ENCODE measurements around the gene TFEB. TPM values are rescaled to one million over a fixed set of nuclear protein-coding genes. Genes with fewer than 3 reads are reported as not detected.

Gene TFEB
- total RNA-seq, 1 experiment from 2014 or later = 16.2 TPM

DNA sequence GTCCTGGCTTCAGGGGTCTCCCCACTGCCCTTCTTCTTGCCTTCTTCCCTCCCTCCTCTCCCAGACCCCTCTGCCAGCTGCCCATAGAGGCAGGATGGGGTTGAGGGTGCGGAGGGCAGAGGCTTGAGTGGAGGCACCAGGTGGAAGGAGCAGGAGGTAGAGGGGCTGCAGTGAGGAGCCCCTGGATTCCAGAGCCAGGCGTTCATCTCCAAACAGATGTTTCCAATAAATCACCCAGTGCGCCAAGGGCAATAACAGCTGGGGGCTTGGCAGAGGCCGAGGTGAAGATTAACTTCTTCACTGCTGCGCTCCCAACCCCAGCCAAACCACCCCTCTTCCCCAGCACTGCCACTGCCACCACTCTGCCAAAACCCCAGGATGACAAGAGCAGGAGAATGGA, 86.5 kb downstream of the TFEB start:
- Mint-ChIP-seq H3K27me3 (ENCODE audit: insufficient read depth, unreplicated experiment) (no peaks in the 10 kb centered on the region), H3K9me3 (ENCODE audit: unreplicated experiment) (no peaks in the 10 kb centered on the region), H3K27ac (ENCODE audit: low read depth, unreplicated experiment) (no peak overlapping the region), H3K4me3 (ENCODE audit: unreplicated experiment) (no peak overlapping the region), H3K36me3 (ENCODE audit: insufficient read depth, unreplicated experiment) (peaks cover 41% of the 10 kb centered on the region), H3K4me1 (ENCODE audit: insufficient read depth, unreplicated experiment) (peaks cover 15% of the 10 kb centered on the region)
- ChIA-PET POLR2A (no interaction called here), CTCF (interaction anchor here (0.7 to 1.2 kb wide), 2 partner anchors 35 to 46 kb away, joined by 3 read pairs; no protein-coding TSS in a partner anchor)
- intact Hi-C loops (cut with micrococcal nuclease) = no loop called here
- TF ChIP-seq, protein P1, sequence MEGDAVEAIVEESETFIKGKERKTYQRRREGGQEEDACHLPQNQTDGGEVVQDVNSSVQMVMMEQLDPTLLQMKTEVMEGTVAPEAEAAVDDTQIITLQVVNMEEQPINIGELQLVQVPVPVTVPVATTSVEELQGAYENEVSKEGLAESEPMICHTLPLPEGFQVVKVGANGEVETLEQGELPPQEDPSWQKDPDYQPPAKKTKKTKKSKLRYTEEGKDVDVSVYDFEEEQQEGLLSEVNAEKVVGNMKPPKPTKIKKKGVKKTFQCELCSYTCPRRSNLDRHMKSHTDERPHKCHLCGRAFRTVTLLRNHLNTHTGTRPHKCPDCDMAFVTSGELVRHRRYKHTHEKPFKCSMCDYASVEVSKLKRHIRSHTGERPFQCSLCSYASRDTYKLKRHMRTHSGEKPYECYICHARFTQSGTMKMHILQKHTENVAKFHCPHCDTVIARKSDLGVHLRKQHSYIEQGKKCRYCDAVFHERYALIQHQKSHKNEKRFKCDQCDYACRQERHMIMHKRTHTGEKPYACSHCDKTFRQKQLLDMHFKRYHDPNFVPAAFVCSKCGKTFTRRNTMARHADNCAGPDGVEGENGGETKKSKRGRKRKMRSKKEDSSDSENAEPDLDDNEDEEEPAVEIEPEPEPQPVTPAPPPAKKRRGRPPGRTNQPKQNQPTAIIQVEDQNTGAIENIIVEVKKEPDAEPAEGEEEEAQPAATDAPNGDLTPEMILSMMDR (IDR thresholded peaks at IDR 0.05; ENCODE audit: unreplicated experiment) = no peak
- BruUV-seq (replicated peaks) = no TSS peak
- no peak for DNase-seq (ENCODE audit: unreplicated experiment)

DNA sequence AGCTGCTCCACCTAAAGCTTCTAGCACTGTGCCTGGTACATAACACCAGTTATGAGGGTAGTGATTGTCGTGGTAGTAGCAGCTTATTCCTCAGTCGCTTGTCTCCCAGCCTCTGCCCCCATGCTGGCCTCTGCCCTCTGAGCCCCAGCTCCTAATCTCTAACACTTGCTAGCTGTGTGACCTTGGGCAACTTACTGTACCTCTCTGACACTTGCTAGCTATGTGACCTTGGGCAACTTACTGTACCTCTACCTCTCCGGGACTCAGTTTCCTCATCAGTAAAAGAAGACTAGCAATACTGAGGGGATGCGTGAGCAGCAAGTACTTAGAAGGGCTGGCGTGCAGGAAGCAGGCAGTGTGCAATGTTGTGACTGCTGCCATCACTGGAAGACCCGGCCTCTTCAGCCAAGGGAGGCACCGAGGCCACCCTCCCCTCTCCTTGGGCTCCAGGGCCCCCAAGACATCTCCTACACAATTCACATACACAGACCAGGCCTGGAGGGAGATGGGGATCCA, 87.3 kb downstream of the TFEB start:
- Mint-ChIP-seq H3K4me1 (ENCODE audit: insufficient read depth, unreplicated experiment) (peaks cover 23% of the 10 kb centered on the region), H3K27ac (ENCODE audit: low read depth, unreplicated experiment) (no peak overlapping the region), H3K36me3 (ENCODE audit: insufficient read depth, unreplicated experiment) (peaks cover 41% of the 10 kb centered on the region), H3K27me3 (ENCODE audit: insufficient read depth, unreplicated experiment) (no peaks in the 10 kb centered on the region), H3K9me3 (ENCODE audit: unreplicated experiment) (no peaks in the 10 kb centered on the region), H3K4me3 (ENCODE audit: unreplicated experiment) (no peak overlapping the region)
- no peak for DNase-seq (ENCODE audit: unreplicated experiment)
- no TSS peak for BruUV-seq (replicated peaks)
- TF ChIP-seq, protein P1 (IDR thresholded peaks at IDR 0.05; ENCODE audit: unreplicated experiment) = no peak
- ChIA-PET CTCF (interaction anchor here (0.6 to 1.2 kb wide), 3 partner anchors 45 to 226 kb away, joined by 3 read pairs; no protein-coding TSS in a partner anchor), POLR2A (no interaction called here)
- intact Hi-C loops (cut with micrococcal nuclease) = no loop called here

DNA sequence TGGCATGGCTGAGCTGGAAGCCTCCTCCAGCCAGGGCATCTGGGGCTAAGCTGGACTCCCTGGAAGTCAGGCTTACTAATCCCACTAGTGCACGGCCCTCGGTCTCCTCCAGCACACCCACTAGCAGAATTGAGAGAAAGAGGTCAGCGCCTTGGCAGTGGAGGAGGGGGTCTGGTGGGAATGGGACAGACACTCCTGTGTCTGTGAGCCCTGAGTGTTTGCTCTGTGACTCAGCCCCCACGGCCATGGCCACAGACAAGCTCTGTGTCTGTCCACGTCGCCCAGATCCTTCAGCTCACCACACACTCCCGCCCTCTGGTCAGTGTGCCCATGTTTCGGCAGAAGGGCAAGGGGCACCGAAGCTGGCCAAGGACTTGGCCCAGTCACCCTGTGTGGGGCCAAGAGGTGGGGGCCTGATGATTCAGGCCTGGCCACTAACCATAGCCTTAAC, 88.3 kb downstream of the TFEB start:
- ChIA-PET CTCF (interaction anchor here (0.7 to 1.9 kb wide), 6 partner anchors 10 to 225 kb away, joined by 3 to 7 read pairs (median 4); no protein-coding TSS in a partner anchor), POLR2A (interaction anchor here (0.6 to 1.6 kb wide), 2 partner anchors 11 to 85 kb away, joined by 3 to 7 read pairs; no protein-coding TSS in a partner anchor)
- no peak for DNase-seq (ENCODE audit: unreplicated experiment)
- intact Hi-C loops (cut with micrococcal nuclease) = no loop called here
- no peaks in the 10 kb centered on the region for H3K27me3 Mint-ChIP-seq (ENCODE audit: insufficient read depth, unreplicated experiment)
- H3K9me3 Mint-ChIP-seq (ENCODE audit: unreplicated experiment) = no peaks in the 10 kb centered on the region
- no peak overlapping the region for H3K27ac Mint-ChIP-seq (ENCODE audit: low read depth, unreplicated experiment)
- TF ChIP-seq, protein P1 (IDR thresholded peaks at IDR 0.05; ENCODE audit: unreplicated experiment) = no peak
- H3K4me3 Mint-ChIP-seq (ENCODE audit: unreplicated experiment) = no peak overlapping the region
- BruUV-seq (replicated peaks) = no TSS peak
- peaks cover 26% of the 10 kb centered on the region for H3K4me1 Mint-ChIP-seq (ENCODE audit: insufficient read depth, unreplicated experiment)
- peaks cover 38% of the 10 kb centered on the region for H3K36me3 Mint-ChIP-seq (ENCODE audit: insufficient read depth, unreplicated experiment)

- no peak for DNase-seq (ENCODE audit: unreplicated experiment)
- no TSS peak for BruUV-seq (replicated peaks)
- no peak overlapping the region for H3K4me3 Mint-ChIP-seq (ENCODE audit: unreplicated experiment)
- H3K36me3 Mint-ChIP-seq (ENCODE audit: insufficient read depth, unreplicated experiment) = peaks cover 33% of the 10 kb centered on the region
- H3K4me1 Mint-ChIP-seq (ENCODE audit: insufficient read depth, unreplicated experiment) = peaks cover 26% of the 10 kb centered on the region
- H3K9me3 Mint-ChIP-seq (ENCODE audit: unreplicated experiment) = no peaks in the 10 kb centered on the region
- H3K27me3 Mint-ChIP-seq (ENCODE audit: insufficient read depth, unreplicated experiment) = no peaks in the 10 kb centered on the region
- no peak overlapping the region for H3K27ac Mint-ChIP-seq (ENCODE audit: low read depth, unreplicated experiment)
- ChIA-PET CTCF (interaction anchor here (0.7 to 1.9 kb wide), 4 partner anchors 12 to 44 kb away, joined by 3 to 7 read pairs (median 4); no protein-coding TSS in a partner anchor), POLR2A (interaction anchor here (1.6 kb wide), 1 partner anchor 10 kb away, joined by 7 read pairs; no protein-coding TSS in a partner anchor)
- intact Hi-C loops (cut with micrococcal nuclease) = no loop called here
- TF ChIP-seq, protein P1 (IDR thresholded peaks at IDR 0.05; ENCODE audit: unreplicated experiment) = no peak
Measured at GRCh38 chr6:41646026-41646795, 89.2 kb downstream of the TFEB start.
